ENCODE data around the gene CARD11.

DNA sequence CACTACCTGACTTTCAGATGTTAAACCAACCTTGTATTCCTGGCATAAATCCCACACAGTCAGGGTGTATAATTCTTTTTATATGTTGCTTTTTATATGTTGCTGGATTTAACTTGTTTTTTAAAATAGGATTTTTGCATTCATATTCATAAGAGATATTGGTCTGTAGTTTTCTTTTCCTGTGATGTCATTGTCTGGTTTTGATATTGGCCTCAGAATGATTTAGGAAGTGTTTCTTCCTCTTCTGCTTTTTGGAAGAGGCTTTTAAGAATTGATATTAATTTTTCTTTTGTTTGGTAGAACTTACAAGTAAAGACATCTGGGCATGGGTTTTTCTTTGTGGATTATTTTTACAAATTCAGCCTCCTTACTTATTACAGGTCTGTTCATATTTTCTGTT, 93.1 kb downstream of the CARD11 start:
- TF ChIP-seq POLR2AphosphoS5 (IDR thresholded peaks at IDR 0.05; ENCODE audit: low read depth, low read length), result no peak
- TF ChIP-seq SP1 (IDR thresholded peaks at IDR 0.05; ENCODE audit: low read depth), result no peak
- TF ChIP-seq, protein P1, sequence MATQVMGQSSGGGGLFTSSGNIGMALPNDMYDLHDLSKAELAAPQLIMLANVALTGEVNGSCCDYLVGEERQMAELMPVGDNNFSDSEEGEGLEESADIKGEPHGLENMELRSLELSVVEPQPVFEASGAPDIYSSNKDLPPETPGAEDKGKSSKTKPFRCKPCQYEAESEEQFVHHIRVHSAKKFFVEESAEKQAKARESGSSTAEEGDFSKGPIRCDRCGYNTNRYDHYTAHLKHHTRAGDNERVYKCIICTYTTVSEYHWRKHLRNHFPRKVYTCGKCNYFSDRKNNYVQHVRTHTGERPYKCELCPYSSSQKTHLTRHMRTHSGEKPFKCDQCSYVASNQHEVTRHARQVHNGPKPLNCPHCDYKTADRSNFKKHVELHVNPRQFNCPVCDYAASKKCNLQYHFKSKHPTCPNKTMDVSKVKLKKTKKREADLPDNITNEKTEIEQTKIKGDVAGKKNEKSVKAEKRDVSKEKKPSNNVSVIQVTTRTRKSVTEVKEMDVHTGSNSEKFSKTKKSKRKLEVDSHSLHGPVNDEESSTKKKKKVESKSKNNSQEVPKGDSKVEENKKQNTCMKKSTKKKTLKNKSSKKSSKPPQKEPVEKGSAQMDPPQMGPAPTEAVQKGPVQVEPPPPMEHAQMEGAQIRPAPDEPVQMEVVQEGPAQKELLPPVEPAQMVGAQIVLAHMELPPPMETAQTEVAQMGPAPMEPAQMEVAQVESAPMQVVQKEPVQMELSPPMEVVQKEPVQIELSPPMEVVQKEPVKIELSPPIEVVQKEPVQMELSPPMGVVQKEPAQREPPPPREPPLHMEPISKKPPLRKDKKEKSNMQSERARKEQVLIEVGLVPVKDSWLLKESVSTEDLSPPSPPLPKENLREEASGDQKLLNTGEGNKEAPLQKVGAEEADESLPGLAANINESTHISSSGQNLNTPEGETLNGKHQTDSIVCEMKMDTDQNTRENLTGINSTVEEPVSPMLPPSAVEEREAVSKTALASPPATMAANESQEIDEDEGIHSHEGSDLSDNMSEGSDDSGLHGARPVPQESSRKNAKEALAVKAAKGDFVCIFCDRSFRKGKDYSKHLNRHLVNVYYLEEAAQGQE (IDR thresholded peaks at IDR 0.05; ENCODE audit: low read depth), result no peak
- TF ChIP-seq EZH2phosphoT487 (IDR thresholded peaks at IDR 0.05; ENCODE audit: borderline replicate concordance), result no peak
- no peak for TF ChIP-seq EZH2 (IDR thresholded peaks at IDR 0.05)
- no peak for TF ChIP-seq POLR2A (IDR thresholded peaks at IDR 0.05; ENCODE audit: borderline replicate concordance, extremely low read depth, insufficient read depth, insufficient read length)
- TF ChIP-seq, protein P2, sequence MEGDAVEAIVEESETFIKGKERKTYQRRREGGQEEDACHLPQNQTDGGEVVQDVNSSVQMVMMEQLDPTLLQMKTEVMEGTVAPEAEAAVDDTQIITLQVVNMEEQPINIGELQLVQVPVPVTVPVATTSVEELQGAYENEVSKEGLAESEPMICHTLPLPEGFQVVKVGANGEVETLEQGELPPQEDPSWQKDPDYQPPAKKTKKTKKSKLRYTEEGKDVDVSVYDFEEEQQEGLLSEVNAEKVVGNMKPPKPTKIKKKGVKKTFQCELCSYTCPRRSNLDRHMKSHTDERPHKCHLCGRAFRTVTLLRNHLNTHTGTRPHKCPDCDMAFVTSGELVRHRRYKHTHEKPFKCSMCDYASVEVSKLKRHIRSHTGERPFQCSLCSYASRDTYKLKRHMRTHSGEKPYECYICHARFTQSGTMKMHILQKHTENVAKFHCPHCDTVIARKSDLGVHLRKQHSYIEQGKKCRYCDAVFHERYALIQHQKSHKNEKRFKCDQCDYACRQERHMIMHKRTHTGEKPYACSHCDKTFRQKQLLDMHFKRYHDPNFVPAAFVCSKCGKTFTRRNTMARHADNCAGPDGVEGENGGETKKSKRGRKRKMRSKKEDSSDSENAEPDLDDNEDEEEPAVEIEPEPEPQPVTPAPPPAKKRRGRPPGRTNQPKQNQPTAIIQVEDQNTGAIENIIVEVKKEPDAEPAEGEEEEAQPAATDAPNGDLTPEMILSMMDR (IDR thresholded peaks at IDR 0.05 in 2 of 3, conservative IDR thresholded peaks at IDR 0.05 in 1 of 3; ENCODE audit: borderline replicate concordance in 1 of 3, insufficient read depth in 1 of 3, low read depth in 2 of 3, low read length in 2 of 3), result no peak
- no peak for TF ChIP-seq ZNF274 (IDR thresholded peaks at IDR 0.05; ENCODE audit: low read depth, low read length)
- TF ChIP-seq, protein P3, sequence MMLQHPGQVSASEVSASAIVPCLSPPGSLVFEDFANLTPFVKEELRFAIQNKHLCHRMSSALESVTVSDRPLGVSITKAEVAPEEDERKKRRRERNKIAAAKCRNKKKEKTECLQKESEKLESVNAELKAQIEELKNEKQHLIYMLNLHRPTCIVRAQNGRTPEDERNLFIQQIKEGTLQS (IDR thresholded peaks at IDR 0.05), result no peak
- no peak for TF ChIP-seq YY1 (IDR thresholded peaks at IDR 0.05; ENCODE audit: extremely low read depth, insufficient replicate concordance, low read depth, low read length)
- TF ChIP-seq, protein P4, sequence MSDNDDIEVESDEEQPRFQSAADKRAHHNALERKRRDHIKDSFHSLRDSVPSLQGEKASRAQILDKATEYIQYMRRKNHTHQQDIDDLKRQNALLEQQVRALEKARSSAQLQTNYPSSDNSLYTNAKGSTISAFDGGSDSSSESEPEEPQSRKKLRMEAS (IDR thresholded peaks at IDR 0.05), result no peak
- TF ChIP-seq JUND (IDR thresholded peaks at IDR 0.05), result no peak
- TF ChIP-seq, protein P5, sequence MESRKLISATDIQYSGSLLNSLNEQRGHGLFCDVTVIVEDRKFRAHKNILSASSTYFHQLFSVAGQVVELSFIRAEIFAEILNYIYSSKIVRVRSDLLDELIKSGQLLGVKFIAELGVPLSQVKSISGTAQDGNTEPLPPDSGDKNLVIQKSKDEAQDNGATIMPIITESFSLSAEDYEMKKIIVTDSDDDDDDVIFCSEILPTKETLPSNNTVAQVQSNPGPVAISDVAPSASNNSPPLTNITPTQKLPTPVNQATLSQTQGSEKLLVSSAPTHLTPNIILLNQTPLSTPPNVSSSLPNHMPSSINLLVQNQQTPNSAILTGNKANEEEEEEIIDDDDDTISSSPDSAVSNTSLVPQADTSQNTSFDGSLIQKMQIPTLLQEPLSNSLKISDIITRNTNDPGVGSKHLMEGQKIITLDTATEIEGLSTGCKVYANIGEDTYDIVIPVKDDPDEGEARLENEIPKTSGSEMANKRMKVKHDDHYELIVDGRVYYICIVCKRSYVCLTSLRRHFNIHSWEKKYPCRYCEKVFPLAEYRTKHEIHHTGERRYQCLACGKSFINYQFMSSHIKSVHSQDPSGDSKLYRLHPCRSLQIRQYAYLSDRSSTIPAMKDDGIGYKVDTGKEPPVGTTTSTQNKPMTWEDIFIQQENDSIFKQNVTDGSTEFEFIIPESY (IDR thresholded peaks at IDR 0.05; ENCODE audit: extremely low read depth, insufficient replicate concordance, low read length), result no peak
